Measurements from ENCODE around the gene POLRMT. TPM values are rescaled to one million over a fixed set of nuclear protein-coding genes. Genes with fewer than 3 reads are reported as not detected.
A peak's percentile ranks its signal among the peaks of the same experiment; 100 is the strongest.

The POLRMT gene
- total RNA-seq, 1 experiment from 2014 or later: 42.4 TPM

DNA sequence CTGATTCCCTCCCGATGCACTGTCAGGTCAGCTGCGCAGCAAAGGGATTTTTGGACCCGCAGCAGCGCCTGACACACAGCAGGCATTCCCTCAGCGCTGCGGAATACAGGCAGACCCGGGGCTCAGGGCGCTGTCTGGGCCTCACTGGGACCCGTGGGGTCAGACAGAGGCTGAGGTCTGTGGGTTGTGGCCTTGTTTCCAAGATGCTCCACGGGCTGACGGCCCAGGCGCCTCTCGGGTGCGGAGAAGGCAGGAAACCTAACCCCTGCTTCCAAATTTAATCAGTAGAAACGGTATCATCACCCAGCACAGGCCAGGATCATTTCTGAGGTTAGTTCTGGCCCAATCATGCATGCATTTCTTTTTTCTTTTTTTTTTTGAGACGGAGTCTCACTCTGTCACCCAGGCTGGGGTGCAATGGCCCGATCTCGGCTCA lies 30.4 kb upstream of the POLRMT start:
- no peak for DNase-seq (ENCODE audit: low read depth)

DNA sequence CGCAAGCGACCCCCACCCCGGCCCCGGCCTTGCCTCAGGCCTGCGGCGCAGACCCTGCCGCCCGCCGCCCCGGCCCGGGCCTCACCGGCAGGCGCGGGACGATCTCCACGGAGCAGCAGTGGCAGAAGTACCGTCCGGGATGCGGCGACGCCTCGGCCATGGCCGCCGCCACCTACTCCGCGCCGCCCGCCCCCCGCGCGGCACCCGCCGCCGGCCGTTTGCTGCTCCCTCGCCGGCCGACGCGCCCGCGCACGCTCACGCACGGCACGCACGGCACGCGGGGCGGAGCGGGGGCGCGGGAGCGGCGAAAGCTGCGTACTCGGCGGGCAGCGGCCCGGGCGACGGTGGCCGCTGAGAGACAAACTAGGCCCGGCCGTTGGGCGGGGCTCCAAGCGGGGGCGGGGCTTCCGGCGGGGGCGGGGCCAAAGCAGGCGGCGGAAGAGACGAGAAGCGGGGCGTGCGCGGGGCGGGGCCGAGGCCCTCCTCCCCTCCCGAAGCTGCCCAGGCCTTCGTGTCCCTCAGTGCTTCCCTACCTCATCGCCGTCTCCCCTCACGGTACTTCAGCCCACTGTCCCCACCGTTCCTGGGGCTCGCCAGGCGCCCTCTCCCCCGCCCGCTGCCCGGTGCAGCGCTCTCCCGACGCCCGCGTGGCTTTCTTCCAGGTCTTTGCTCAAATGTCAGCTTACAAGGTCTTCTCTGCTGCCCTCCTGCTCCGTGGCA lies 29.8 kb upstream of the POLRMT start, which contains the start of gene RNF126:
TSS of gene RNF126 (minus strand) at position 253 of the 720 bp plus-strand sequence. CDS start at position 160, 93 bp downstream.
- peak; percentile 91 for DNase-seq (ENCODE audit: low read depth)

DNA sequence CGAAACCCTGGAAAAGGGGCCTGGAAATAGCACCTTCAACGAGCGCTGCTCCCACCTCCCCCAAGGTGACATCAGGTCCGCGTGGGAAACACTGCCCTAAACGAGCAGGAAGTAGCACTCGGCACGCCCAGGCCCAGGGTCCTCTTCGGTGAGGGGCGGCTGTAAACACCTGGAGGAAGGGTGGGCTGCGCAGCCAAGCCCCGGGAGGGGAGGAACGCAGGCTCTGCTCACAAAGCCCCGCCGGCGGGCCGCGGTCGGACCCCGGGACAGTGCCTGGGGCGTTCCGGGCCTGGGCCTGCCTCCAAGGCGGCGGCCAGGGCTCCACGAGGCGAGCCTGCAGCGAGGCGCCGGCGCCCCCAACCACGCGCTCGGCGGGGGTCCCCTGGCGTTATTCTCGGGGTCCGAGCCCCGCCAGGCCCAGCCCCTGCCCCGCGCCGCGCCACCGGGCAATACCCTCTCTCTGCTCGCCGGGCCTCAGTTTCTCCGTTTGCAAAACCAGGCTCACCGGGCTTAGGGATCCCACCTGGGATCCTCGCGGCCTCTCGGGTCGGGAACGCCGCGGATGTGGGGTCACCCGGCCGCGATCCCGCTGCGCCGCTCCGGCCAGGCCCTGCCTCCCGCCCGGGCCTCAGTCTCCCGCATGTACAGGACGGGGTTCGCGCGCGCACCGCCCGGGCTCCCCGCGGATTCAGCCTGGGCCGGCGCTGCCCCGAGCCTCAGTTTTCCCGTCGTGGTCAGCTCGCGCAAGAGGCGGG lies 29.0 kb upstream of the POLRMT start:
- DNase-seq (ENCODE audit: low read depth): no peak

DNA sequence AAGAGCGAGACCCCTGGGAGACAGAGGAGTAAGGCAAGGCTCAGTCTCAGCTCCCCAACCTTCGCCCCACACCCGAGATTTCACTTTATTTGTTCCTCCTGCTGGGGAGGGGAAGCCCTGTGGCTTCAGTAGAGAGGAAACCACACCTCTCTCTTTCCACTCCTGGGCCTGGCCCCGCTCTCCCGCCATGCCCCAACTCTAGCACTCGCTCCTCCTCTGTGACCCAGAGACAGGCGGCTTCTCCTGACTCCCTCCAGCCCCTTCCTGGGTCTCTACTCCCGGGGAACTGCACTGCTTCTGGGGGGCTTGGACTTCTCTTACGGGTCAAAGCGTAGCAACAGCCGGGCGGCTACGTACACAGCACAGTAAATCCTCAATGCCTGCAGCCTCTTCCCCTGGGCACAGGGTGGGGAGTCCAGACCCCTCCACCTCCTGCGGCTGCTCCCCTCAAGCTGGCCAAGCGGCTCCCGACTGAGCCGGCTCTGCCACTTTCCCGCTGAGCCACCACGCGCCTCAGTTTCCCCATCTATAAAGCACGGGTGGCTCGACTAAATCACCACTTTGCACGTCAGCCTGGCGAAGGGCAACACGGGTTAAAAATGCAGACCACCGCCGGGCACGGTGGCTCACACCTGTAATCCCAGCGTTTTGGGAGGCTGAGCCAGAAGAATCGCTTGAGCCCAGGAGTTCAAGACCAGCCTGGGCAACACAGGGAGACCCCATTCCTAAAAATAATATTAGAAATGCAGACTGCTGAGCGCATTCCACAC lies 28.3 kb upstream of the POLRMT start:
- DNase-seq (ENCODE audit: low read depth): peak; percentile 30

DNA sequence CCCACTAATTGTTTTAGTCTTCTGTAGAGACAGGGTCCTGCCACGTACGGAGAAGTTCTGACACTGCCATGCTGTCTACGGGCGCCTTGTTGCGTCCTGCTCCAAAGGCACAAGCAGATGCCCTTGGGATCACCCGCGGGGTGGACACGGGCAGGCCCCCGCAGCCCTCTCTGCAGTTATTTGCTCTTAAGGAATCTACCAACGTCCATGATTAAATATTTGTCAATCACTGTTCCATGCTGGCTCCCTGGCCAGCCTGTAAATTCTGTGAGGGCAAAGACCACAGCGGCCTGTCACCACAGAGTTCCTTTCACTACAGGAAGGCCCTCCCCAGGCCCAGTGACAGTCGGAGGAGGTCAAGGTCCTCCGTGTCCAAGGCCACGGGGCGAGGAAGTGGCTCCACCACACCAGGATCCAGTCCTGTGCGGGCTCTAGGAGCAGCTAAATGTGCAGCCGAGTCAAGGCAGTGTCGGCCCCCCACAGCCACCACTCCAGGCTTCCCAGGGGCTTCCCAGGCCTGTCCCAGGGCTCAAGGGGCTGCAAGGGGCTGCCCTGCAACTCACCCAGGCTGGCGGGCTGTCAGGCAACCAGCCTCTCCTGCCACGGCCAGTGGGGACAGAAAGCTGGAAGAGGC lies 27.6 kb upstream of the POLRMT start:
- no peak for DNase-seq (ENCODE audit: low read depth)

DNA sequence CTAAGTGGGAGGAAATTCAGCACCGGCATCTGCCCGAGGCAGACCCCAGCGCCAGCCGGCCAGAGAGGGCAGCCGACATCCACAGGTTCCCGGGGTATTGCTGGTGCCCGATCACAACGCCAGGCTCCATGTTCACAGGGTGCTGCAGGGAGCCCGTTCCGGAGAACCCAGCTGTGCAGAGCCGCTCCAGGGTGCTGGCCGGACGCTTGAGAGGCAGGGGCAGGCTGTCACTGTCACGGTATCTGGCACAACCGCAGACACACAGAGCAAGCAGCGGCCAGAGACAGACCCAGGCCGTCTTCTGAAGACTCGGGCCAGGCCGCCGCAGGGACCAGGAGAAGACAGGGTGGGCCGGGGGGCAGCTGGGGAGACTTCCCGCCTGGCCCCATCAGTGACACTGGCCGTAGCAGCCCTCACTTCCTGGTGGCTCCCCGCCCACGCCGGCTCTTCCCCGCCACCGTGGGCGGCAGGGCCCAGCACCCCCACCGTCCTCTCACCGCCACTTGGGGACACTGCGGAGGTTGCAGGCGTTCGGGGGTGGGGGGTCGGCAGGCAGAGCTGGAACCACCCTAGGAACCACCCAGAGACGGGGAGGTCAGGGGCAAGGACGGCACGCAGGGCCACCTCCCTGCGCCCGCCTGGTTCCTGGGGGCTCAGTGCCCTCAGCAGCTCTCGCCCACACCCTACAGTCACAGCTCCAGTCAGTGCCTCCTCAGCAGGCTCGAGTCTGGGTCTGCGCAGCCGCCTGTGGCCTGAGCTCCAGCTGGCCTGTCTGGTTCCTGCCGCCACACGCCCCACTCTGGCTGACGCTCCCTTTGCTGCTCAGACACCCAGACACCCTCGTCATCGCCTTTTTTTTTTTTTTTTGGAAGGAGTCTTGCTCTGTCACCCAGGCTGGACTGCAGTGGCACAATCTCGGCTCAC lies 25.8 kb upstream of the POLRMT start:
- DNase-seq (ENCODE audit: low read depth): peak; percentile 86

DNA sequence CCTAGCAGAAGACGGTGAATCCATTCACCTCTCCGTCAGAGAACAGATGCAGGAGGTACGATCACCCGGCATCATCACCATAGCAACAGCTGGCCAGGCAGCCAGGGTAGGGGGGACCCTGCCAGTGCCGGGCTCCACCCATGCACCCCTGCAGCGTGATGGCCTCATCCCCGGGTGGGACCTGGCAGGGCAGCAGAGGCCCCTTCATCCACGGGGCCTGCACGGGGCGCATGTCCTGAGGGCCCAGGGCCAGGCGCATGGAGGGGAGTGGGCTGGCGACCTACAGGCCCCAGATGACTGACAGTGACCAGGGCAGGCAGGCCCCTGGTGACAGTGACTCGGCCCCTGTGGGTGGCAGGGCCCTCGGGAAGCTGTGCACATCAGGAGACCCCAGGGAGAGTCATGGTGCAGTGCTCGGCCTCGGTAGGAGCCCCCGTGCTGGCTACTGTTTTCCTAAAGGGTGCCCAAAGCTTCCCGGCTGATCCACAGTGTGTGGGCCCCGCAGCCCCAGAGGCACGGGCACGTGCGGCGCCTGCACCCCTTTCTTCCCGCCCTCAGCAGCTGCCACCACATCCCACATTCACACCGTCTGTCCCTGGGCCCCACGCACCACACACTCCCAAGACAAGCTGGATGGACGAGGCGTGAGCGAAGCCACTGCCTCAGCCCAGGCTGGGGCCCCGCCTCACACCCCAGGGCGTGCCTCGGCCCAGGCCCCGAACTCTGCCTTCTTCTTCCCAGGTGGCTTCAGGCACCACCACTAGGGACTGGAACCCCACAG lies 24.9 kb upstream of the POLRMT start:
- DNase-seq (ENCODE audit: low read depth): no peak

DNA sequence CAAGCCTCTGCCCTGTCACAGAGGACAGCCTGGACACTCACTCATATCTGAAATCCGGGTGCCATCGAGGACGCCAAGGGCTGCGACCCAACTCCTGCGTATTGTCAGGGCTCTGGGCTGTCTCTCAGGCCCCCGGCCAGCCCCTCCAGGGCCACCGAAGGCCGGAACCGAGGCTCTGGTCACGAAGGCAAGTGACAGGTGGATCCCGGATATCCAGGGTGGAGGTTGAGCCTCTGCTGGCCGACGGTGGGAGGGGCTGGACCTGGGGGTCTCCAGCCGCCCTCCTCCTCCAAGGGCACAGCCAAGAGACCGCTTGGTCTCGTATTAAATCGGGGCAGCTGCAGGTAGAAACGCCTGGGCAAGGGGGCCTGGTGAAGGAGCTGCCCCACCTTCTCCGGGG lies 24.3 kb upstream of the POLRMT start:
- no peak for DNase-seq (ENCODE audit: low read depth)

DNA sequence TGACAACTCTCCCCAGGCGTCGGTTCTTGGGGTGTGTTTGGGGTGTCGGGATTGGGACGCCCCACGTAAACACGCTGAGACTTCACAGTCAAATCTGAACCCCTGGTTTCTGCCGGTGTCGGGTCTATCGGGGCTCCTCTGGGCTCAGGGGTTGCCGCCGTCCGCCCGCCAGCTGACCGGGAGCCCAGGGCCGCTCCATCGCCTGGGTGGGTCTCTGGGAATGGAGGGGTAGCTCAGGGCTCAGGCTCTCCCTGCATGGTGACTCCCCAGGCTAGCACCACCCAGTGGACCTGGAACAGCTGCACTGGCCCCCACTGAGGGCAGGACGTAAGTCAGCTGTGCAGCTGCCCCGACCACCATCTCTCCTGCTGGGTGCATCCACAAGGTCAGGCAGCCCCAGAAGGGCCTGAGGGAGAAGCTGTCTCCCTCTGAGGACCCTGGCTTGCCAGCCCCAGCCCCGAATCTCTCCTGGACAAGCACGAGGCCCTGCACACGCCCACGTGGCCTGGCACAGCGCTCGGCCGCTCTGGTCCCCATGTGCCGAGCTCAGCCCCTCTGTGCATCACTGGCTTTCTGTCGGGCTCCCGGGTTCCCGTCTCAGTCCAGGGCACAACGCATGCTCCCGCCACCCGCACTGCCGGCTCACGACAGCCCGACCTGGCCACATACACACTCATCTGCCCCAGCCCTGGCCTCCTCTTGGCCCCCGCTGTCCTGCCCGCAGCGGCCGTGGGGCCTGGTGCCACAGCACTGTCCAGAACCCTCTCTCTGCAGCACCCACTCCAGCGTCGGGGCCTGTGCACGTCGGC lies 23.6 kb upstream of the POLRMT start:
- DNase-seq (ENCODE audit: low read depth): peak; percentile 51

DNA sequence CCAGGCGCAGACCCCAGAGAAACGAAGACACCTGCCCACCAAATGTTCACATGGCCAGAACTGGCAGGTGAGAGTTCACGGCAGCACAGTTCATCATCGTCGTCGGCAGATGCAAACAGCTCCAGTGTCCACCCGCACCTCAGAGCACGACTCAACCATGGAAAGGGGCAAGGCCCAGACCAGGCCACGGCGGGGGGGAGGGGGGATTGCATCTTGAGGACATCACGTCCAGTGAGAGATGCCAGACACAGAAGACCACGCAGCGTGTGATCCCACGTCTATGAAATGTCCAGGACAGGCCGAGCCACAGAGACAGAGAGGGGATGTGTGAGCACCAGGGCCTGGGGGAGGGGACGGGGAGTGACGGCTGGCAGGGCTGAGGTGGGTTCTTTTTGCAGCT lies 22.4 kb upstream of the POLRMT start:
- no peak for DNase-seq (ENCODE audit: low read depth)

DNA sequence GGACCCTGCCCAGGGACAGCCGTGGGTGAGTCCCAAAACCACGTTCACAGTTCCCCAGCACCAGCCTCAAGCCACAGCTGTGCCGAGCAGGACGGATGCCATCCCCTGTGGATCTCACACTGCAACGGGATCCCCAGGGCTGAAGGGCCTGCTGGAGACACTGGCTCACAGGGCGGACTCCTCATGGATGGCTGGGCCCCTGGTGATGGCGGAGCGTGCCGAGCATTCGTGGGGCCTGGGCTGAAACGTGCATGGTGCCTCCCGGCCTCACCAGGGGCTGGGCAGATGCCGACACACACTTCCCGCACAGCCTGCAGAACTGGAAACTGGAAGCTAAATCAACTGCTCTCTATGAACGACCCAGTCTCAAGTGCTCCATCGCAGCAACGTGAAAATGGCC lies 20.1 kb upstream of the POLRMT start:
- no peak for DNase-seq (ENCODE audit: low read depth)

DNA sequence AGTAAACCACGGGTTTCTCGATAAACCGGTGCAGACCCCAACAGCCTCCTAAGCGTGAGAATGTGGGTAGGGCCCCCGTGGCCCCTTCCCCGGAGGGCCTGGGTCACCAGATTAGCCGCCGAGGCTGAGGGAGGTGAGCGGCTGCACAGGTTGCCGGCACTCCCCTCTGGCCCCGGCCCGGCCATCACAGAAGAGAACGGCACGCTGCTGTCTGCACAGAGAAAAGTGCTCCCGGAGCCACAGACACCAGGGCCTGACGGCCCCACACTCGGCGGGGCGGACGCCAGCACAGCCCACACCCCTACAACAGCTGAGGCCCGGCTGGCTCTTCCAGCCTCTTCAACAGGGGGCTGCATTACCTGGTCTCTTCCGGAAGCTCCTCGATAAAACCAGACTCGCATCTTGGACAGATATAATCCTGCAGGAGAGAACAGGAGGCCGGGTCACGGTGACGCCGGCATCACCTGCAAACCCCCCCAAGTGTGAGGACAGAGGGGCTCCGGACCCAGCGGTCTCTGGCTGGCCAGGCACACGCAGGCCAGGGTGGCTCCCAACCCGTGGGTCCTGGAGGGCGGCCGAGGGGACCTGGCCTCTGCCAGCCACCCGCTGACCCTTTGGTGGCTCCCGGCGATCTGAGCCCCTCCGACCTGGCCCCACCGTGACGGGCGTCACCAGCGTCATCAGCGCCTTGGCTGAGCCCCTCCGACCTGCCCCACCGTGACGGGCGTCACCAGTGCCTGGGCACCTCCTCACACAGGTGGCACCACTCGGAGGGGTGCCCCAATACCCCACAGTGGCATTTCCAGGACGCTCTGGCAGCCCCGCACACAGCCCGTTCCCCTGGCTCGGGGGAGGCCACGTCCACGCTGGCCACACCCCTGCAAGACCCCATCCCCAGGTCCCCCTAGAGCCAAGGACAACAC lies 19.4 kb upstream of the POLRMT start:
- DNase-seq (ENCODE audit: low read depth): no peak

DNA sequence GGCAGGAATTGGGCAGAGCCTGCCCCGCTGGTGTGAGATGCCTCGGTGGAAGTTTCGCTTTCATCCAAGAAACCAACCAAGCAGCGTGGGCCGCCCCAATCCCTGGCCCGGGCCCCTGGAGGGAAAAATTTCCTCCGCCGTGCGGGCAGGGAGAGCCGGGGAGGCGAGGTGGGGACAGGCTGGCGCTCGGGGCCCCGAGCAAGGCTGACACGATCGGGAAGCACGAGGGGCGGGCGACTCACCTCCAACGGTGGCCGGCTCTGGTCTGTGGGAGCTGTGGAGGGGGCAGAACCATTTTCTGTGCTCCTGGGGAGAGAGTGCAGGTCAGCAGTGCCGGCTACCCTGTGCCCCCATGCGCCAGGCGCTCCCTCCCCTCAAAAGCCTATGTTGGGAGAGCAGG lies 18.7 kb upstream of the POLRMT start:
- no peak for DNase-seq (ENCODE audit: low read depth)

DNA sequence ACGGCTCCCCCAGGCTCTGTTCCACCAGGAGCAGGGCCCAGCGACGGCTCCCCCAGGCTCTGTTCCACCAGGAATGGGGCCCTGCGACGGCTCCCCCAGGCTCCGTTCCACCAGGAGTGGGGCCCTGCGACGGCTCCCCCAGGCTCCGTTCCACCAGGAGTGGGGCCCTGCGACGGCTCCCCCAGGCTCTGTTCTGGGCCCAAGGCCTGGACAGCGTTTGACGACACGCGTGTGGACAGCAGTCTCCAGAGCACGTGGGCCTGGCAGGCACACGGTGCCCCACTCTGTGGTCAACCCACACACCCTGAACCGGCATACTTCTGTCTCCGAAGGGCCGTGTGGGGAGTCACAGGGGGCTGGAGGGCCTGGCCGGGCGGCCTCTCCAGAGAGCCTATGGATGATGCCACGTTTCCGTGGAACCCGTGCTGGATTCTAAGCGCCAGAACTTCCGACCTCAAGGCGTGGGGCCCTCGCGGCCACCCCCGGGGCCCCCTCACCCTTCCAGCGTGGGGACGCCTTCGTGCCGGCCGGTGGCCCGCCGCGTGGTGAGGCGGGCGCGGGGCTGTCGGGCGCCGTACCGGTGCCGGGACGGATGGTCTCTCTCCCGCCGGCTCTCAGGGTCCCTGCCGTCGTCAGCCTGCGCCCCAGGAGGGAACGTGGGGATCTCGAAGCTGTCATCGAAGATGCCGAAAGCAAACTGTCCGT lies 17.9 kb upstream of the POLRMT start:
- no peak for DNase-seq (ENCODE audit: low read depth)

DNA sequence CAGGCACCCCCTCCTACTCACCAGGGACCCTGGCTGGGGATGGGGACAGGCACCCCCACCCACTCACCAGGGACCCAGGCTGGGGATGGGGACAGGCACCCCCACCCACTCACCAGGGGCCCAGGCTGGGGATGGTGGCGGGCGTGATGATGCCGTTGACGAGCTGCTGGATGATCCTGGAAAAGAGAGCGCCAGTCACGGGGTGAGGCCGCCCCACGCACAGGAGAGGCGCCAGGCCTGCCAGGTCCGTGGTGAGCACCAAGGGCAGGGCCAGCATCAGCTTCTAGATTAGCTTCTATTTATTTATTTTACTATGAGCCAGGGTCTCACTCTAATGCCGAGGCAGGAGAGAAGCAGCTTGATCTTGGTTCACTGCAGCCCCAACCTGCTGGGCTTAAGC lies 16.8 kb upstream of the POLRMT start:
- no peak for DNase-seq (ENCODE audit: low read depth)

DNA sequence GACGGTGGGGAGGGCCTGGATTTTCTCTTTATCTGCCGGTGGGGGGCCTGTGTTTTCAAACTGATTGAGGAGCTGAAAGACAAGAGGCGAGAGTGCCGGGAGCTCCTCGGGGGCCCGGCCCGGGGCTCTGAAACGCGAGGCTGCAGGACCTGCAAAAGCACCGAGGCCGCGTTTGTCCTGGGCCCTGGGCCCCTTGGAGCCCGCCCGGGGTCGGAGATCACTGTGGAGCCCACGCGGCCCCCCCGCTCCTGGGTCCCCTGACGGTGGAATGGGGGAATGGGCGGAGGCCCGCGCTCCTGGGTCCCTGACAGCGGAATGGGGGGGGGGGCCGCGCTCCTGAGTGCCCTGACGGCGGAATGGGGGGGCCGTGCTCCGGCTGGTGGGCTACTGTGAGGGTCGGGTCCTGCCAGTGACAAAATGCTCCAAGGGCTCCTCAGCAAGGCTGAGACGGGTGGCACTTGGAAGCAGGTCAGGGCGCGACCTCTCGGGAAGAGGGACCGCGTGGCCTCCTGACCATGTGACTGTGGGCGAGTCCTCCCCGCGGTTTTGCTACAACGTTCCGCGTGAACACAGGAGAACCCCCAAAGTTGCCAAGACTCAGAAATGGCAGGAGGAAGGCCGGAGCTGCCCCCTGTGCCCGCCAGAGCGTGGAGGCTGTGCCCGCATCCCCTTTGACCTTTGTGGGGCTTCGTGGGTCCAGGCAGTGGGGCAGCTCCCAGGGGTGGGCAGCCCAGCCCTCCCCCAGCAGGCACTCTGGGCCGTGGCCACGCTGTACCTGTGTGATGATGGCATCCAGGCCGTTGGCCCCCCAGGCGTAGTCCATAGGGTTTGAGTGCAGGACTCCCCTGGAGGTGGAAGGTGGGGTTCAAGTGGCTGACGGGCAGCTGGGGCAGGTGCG lies 15.8 kb upstream of the POLRMT start:
- DNase-seq (ENCODE audit: low read depth): no peak

All from LHCN-M2 (cell line).